ENCODE data around the gene FAM193A.

Gene FAM193A

GRCh38 chr4:2746891-2747695 is 210.6 kb downstream of the FAM193A start:
- H3K9me3 ChIP-seq (ENCODE audit: severe bottlenecking) = no peaks in the 10 kb centered on the region
- H3K36me3 ChIP-seq (ENCODE audit: low read depth) = peaks cover 36% of the 10 kb centered on the region
- no peak for TF ChIP-seq CTCF (IDR thresholded peaks at IDR 0.05; ENCODE audit: poor library complexity, severe bottlenecking)
- no peaks in the 10 kb centered on the region for H3K27me3 ChIP-seq (ENCODE audit: insufficient read depth, poor library complexity, severe bottlenecking)
- peak overlapping the region; percentile 46 for H3K27ac ChIP-seq (ENCODE audit: poor library complexity, severe bottlenecking)
- peaks cover 14% of the 10 kb centered on the region for H3K4me1 ChIP-seq (ENCODE audit: insufficient read depth, poor library complexity, severe bottlenecking)
- no peak overlapping the region for H3K4me3 ChIP-seq (ENCODE audit: severe bottlenecking)
- no peak for DNase-seq (ENCODE audit: low spot score)
- 0 out of 3 replicates have a peak, but pooled peaks have one; percentile 5 for ATAC-seq (ENCODE audit: low read depth)

GRCh38 chr4:2750719-2751605 is 214.5 kb downstream of the FAM193A start:
- Histone ChIP-seq H3K27me3 (ENCODE audit: insufficient read depth, poor library complexity, severe bottlenecking) (no peaks in the 10 kb centered on the region), H3K36me3 (ENCODE audit: low read depth) (peaks cover 15% of the 10 kb centered on the region), H3K4me1 (ENCODE audit: insufficient read depth, poor library complexity, severe bottlenecking) (peaks cover 11% of the 10 kb centered on the region), H3K9me3 (ENCODE audit: severe bottlenecking) (no peaks in the 10 kb centered on the region), H3K27ac (ENCODE audit: poor library complexity, severe bottlenecking) (no peak overlapping the region), H3K4me3 (ENCODE audit: severe bottlenecking) (no peak overlapping the region)
- ATAC-seq (ENCODE audit: low read depth) = no peak
- no peak for TF ChIP-seq CTCF (IDR thresholded peaks at IDR 0.05; ENCODE audit: poor library complexity, severe bottlenecking)
- no peak for DNase-seq (ENCODE audit: low spot score)

GRCh38 chr4:2753436-2753835 is 217.0 kb downstream of the FAM193A start:
- DNase-seq (ENCODE audit: low spot score) (no peak), ATAC-seq (ENCODE audit: low read depth) (no peak)
- Histone ChIP-seq H3K4me3 (ENCODE audit: severe bottlenecking) (no peak overlapping the region), H3K36me3 (ENCODE audit: low read depth) (no peaks in the 10 kb centered on the region), H3K27ac (ENCODE audit: poor library complexity, severe bottlenecking) (no peak overlapping the region), H3K9me3 (ENCODE audit: severe bottlenecking) (no peaks in the 10 kb centered on the region), H3K27me3 (ENCODE audit: insufficient read depth, poor library complexity, severe bottlenecking) (no peaks in the 10 kb centered on the region), H3K4me1 (ENCODE audit: insufficient read depth, poor library complexity, severe bottlenecking) (peaks cover 5% of the 10 kb centered on the region)
- no peak for TF ChIP-seq CTCF (IDR thresholded peaks at IDR 0.05; ENCODE audit: poor library complexity, severe bottlenecking)

GRCh38 chr4:2754848-2755819 is 218.7 kb downstream of the FAM193A start:
- Histone ChIP-seq H3K4me1 (ENCODE audit: insufficient read depth, poor library complexity, severe bottlenecking) (peaks cover 5% of the 10 kb centered on the region), H3K27ac (ENCODE audit: poor library complexity, severe bottlenecking) (peak overlapping the region; percentile 57)

More at GRCh38 chr4:2754848-2755819, 218.7 kb downstream of the FAM193A start:
- no peaks in the 10 kb centered on the region for H3K27me3 ChIP-seq (ENCODE audit: insufficient read depth, poor library complexity, severe bottlenecking)
- no peak for TF ChIP-seq CTCF (IDR thresholded peaks at IDR 0.05; ENCODE audit: poor library complexity, severe bottlenecking)
- peak overlapping the region; percentile 67 for H3K4me3 ChIP-seq (ENCODE audit: severe bottlenecking)
- ATAC-seq (ENCODE audit: low read depth) (no peak), DNase-seq (ENCODE audit: low spot score) (no peak)
- no peaks in the 10 kb centered on the region for H3K9me3 ChIP-seq (ENCODE audit: severe bottlenecking)
- no peaks in the 10 kb centered on the region for H3K36me3 ChIP-seq (ENCODE audit: low read depth)
